IMR-90 (cell line): ENCODE results near the gene MAML2.

Source experiments
- CEBPB ChIP-seq: IDR thresholded peaks from 2 replicates; pipeline ENCODE4 v1.6.1; 2012; ENCODE audit warnings: low read depth, low read length, improper control_type of control experiment
- CTCF ChIP-seq: conservative IDR thresholded peaks from 2 replicates; pipeline ENCODE4 v1.5.1; 2012; ENCODE audit warnings: mild to moderate bottlenecking, low read depth, low read length, improper control_type of control experiment
- MAFK ChIP-seq: IDR thresholded peaks from 2 replicates; pipeline ENCODE4 v1.6.1; 2012; ENCODE audit warnings: low read depth, low read length, improper control_type of control experiment
- MAZ ChIP-seq: IDR thresholded peaks from 2 replicates; pipeline ENCODE4 v1.6.1; 2012; ENCODE audit warnings: low read depth, mild to moderate bottlenecking, low read length, improper control_type of control experiment, moderate library complexity, borderline replicate concordance
- RAD21 ChIP-seq: IDR thresholded peaks from 2 replicates; pipeline ENCODE4 v1.6.1; 2012; ENCODE audit warnings: low read length, improper control_type of control experiment
- SMC3 ChIP-seq: fragments of 150-350 bp; IDR thresholded peaks from 2 replicates; pipeline ENCODE4 v1.6.1; 2016; ENCODE audit warnings: low read depth, mild to moderate bottlenecking, antibody characterized with exemption, low read length, moderate library complexity

- TF ChIP-seq RAD21 (no peak), MAZ (no peak), CTCF (no peak), SMC3 (no peak), MAFK (no peak), CEBPB (no peak)
Observed at GRCh38 chr11:96357794-96358193, 14.8 kb upstream of the MAML2 start.
